ENCODE measurements around the gene NTM.
"Not testable (repeated sequence)": the region's sequence is repeated elsewhere in the genome, so short reads cannot be mapped to it uniquely, and the experiment has no call there.

Gene NTM

GRCh38 chr11:132312161-132312560 is 941.7 kb downstream of the NTM start:
- TF ChIP-seq CTCF (IDR thresholded peaks at IDR 0.05; ENCODE audit: control insufficient read depth, extremely low read depth, insufficient read depth): no peak
- no peak for DNase-seq (ENCODE audit: low read depth)
- H3K4me3 ChIP-seq (ENCODE audit: low read depth, low read length): no peak overlapping the region

GRCh38 chr11:132312701-132313111 is 942.3 kb downstream of the NTM start:
- H3K4me3 ChIP-seq (ENCODE audit: low read depth, low read length): no peak overlapping the region
- no peak for DNase-seq (ENCODE audit: low read depth)
- peak; percentile 45; the same call in 1 of the 2 replicates for TF ChIP-seq CTCF (IDR thresholded peaks at IDR 0.05; ENCODE audit: control insufficient read depth, extremely low read depth, insufficient read depth)

GRCh38 chr11:132314911-132315455 is 944.6 kb downstream of the NTM start:
- no peak overlapping the region for H3K4me3 ChIP-seq (ENCODE audit: low read depth, low read length)
- no peak for DNase-seq (ENCODE audit: low read depth)
- no peak for TF ChIP-seq CTCF (IDR thresholded peaks at IDR 0.05; ENCODE audit: control insufficient read depth, extremely low read depth, insufficient read depth)

- no peak overlapping the region for H3K4me3 ChIP-seq (ENCODE audit: low read depth, low read length)
- TF ChIP-seq CTCF (IDR thresholded peaks at IDR 0.05; ENCODE audit: control insufficient read depth, extremely low read depth, insufficient read depth): no peak
- no peak for DNase-seq (ENCODE audit: low read depth)
Observed at GRCh38 chr11:132315696-132316095, 945.3 kb downstream of the NTM start.

GRCh38 chr11:132318421-132319157 is 948.2 kb downstream of the NTM start:
- no peak for TF ChIP-seq CTCF (IDR thresholded peaks at IDR 0.05; ENCODE audit: control insufficient read depth, extremely low read depth, insufficient read depth)
- no peak for DNase-seq (ENCODE audit: low read depth)

GRCh38 chr11:132319419-132319818 is 949.0 kb downstream of the NTM start:
- not testable (repeated sequence) for DNase-seq (ENCODE audit: low read depth); H3K4me3 ChIP-seq (ENCODE audit: low read depth, low read length)

More at GRCh38 chr11:132318421-132319157, 948.2 kb downstream of the NTM start:
- no peak overlapping the region for H3K4me3 ChIP-seq (ENCODE audit: low read depth, low read length)

GRCh38 chr11:132330515-132330914 is 960.1 kb downstream of the NTM start:
- H3K4me3 ChIP-seq (ENCODE audit: low read depth, low read length): no peak overlapping the region
- no peak for DNase-seq (ENCODE audit: low read depth)
- no peak for TF ChIP-seq CTCF (IDR thresholded peaks at IDR 0.05; ENCODE audit: control insufficient read depth, extremely low read depth, insufficient read depth)
